AML-193 (cell line): Measurements from ENCODE around the gene CHD9.

Experiments
- DNase-seq, 2 experiments: peaks; one replicate each; lab custom pipeline; 2025; lab: John Stamatoyannopoulos, UW

The CHD9 gene

DNA sequence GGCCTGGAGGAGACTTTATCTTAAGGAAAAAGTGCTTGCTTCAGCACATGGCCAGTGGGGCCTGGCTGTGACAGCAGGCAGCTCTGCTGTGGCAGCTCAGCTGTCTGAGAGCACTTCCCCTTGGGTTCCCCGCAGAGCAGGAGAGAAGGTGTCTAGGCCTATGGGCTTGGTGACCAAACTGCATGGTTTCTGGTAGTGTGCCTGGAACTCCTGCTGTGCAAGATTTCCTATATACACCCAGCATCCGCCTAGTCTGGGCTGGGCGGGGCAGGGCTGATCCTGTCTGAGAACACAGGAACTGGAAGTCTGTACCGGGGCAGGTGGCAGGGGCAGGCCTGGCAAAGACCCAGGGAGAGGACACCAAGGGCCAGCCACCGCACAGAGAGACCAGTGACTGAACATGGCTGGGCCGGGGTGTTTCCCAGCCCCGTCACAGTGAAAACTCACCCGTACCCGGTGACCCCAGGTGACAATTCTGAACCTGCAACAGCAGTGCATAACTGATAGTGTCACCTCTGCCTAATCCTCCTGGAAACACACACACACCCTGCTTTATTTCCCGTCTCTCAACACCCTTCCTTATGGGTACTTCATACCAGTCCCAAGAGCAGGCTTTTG lies 39.3 kb downstream of the CHD9 start:
- peak; percentile 53 to 63 for DNase-seq

DNA sequence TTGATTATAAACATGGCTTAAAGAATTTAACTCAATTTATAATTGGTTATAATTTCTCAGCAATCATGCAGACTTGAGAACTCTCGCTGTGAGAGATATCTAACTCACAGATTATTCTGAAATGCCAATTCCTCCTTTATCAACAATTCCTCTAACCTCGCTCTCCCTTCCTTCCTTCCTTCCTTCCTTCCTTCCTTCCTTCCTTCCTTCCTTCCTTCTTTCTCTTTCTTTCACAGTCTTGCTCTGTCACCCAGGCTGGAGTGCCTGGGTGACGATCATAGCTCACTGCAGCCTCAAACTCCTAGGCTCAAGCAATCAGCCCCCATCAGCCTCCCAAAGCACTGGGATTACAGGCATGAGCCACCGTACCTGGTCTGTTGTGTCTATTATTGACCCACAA lies 42.4 kb downstream of the CHD9 start:
- no peak for DNase-seq

DNA sequence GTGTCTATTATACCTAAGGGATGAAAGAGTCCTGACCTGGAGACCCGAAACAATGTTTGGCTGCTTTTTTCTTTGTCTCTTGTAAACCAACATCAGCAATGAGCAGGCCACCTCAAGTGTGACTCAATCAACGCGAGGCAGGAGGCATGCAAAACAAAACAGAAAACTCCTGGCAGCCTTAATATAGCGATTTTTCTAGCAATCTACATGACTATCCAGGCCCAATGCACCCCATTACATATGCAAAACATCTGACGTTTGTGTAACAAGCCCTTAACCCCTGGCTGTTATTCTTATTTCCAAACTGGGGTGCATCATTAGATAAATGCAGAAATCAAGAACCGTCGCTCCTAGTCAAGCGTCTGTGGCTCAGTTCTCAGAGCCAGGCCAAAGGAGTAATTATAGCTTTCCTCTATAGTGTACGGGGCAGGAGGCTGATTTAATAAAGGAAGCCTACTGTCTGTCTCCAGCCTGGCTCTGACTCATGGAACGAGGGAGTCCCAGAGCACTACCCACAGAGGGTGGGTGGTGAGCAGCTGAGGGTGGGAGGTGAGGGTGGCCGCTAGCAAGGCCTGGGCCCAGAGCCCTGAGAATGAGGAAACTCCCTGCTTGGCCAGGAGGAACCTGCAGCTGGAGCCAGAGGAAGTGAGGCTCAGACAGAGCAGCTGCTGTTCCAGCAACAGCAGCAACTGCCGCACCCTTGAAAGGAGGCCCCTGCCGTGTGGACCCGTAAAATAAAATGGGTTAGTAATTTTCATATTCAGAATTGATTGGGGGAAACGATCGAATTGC lies 43.9 kb downstream of the CHD9 start:
- DNase-seq = peak; percentile 86 to 93

DNA sequence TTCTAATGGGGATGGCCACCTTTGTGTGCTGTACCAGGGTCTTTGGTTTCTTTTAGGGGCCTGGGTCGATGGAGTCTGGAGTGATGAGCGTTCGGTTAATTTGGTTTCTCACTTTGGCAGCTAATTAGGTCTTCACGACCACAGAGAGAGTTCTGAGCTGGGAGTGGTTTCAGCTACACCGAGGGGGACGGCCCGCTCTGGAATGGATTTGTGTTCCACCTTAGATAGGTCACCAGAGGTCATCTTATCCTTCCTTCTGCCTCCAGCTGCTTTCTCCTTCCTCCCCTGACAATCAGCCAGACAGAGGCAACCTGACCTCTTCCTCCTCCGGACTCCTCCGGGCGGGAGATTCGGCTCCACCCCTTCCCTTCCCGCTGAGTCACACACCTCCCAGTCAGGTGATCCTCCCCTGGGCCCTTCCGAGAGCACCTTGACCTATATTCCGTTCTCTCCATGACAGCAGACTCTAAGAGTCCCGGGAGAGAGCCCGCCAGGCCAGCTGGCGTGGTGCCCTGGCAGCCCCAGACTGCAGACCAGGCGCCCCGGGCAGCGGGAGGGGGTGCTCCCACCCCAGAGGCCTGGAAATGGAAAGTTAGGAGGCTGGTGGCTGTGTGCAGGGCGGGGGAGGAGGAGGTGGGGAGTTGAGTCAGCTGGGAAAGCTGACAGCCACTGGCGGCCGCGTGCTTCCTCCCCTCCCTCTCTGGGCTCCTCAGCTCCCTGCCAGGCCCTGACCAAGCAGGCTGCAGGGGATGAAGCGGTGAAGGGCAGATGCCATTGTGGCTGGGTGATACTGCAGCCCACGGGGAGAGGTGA lies 44.7 kb downstream of the CHD9 start:
- peak; percentile 75 to 77 for DNase-seq

DNA sequence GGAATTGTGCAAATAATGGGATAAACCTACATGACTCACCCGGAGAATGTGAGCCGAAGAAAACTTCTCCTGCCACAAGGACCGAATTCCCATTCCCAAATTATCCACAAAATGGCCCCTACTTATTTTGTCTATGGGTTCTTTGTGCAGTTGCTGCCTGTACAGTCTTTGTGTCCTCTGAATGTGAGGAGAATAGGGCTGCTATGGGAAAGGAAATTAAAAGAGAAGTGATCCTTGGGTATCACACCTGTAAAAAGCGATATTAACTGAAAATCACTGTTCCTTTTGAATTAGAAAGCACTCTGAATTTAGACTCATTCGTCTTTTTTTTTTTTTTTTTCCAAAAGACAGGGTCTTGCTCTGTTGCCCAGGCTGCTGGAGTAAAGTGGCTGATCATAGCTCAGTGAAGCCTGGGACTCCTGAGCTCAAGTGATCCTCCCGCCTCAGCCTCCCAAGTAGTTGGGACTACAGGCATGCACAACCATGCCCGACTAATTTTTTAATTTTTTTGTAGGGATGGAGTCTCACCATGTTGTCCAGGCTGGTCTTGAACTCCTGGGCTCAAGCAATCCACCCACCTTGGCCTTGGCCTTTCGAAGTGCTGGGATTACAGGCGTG lies 45.4 kb downstream of the CHD9 start:
- DNase-seq = no peak

DNA sequence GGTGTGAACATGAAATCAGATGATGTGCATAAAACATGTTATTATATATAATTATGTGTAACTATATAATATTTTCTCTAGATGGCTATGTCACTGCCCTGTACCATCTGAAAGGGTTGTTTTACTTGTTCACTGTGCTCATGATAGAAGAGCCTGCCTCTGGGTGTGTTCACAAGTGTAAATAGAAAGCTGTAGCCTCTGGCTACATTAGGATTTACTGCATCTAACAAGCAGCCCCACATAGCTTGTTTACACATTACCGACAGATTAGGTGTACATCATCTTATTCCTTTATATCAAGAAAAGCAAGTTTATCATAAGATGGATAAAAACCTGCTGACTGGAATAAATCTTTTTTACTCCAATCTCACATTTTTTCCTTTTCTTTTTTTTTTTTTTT lies 46.1 kb downstream of the CHD9 start:
- no peak for DNase-seq

DNA sequence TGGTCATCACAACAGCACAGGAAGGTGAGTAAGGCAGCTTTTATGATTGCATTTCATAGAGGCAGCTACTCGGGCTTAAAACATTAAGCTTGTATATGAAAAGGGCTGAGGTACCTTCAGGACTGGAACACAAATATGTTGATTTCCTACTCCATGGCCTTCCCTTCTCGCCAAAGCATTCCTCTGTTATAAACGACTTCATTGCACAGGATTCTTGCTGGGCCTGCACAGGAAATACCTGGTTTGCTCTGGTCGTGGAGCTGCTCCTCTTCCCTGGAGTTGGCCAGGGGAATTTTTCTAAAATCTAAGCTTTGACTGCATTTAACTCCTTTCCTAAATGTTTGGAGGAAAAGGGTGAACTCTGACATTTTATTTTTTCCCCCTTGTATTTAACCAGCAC lies 49.0 kb downstream of the CHD9 start:
- no peak for DNase-seq

DNA sequence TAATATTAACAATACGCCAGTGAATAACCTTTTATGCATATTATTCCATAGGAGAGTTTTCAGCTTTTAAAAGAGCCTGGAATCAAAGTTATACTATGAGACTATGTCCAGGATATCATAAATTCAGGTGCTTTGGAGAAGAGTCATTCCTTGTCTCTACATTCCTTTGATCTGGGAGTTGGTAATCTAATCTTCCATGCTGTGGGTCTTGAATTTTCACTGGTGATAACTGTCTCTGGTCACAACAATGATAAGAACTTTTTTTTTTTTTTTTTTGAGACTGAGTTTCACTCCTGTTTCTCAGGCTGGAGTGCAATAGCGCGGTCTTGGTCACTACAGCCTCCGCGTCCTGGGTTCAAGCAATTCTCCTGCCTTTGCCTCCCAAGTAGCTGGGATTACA lies 50.8 kb downstream of the CHD9 start:
- no peak for DNase-seq

DNA sequence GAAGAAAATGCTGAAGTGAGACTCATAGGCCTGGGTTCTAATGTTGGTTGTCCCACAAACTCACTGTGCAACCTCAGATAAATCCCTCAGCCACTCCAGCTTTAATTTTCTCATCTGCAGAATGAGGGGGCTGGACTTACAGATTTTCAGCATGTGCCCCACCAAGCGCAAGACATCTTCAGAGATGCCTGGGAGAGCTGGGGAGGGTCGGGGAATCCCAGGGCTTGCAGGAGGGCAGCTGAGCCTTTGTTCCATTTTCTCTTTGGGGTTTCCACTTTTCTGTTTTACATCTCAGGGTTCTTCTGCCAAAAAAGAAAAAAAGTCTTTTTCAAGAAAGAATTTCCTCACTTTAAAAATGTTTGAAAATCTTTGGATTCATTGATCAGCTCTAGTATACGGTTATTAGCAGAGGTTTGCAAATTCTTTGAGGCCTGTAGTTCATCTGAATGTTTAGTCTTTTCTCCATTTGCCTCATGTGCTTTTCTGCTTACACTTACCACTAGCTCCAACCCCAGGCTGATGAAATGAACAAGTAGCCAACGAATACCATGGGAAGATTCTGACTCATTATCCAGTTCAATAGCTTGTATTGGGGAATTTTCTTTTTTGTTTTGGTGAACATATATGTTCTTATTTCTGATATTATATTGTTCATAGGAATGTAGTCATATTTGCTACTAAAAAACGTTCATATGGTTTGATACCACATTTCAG lies 56.4 kb downstream of the CHD9 start:
- no peak for DNase-seq

DNA sequence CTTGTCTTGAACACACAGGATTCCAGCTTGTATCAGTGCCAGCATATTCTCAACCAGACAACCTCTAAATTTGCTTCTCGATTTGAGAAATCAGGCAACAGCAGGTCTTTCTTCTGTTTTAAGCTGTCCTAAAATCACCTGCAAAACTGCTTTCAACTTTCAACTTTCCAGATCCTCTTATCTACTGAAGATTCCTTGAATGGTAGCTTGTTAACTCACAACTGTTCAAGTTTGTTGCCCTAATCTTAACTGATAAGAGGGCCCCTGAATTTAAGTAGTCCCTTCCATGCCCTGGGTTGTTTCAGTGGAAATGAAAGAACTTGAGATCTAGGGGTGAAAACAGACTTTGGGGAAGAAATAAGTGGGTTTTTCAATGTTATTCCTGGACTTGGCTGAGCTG lies 57.2 kb downstream of the CHD9 start:
- no peak for DNase-seq

DNA sequence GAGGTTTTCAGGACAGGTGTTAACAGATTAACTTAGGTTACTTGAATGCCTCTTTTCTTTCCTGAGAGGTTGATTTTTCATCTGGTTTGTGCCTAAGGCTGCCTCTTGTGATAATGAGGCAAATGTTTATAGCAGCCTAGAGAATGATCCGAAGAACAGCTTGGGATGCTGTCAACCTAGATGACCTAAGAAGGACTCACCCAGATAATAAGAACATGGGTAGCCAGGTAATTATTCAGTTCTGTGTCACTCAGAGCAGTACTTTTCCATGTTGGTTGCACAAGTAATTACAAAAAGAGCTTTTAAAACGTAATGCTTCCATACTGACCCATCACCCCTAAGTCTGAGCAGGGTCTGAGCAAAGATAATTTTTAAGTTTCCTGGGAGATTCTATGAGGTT lies 60.3 kb downstream of the CHD9 start:
- no peak for DNase-seq

DNA sequence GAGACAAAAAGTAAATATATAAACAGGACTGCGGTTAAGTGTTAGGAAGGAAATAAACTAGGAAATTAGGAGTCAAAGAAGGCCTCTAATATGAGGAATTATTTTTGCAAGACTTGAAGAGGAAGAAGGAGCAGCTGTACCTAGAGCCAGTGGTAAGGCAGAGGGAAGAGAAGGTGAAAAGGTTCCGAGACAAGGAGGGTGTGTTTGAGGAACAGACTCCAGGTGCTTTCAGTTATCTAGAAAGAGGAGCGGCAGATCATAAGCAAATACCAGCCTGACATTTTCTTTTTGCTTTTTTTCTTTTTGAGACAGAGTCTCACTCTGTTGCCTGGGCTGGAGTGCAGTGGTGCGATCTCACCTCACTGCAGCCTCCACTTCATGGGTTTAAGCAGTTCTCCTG lies 61.0 kb downstream of the CHD9 start:
- no peak for DNase-seq

DNA sequence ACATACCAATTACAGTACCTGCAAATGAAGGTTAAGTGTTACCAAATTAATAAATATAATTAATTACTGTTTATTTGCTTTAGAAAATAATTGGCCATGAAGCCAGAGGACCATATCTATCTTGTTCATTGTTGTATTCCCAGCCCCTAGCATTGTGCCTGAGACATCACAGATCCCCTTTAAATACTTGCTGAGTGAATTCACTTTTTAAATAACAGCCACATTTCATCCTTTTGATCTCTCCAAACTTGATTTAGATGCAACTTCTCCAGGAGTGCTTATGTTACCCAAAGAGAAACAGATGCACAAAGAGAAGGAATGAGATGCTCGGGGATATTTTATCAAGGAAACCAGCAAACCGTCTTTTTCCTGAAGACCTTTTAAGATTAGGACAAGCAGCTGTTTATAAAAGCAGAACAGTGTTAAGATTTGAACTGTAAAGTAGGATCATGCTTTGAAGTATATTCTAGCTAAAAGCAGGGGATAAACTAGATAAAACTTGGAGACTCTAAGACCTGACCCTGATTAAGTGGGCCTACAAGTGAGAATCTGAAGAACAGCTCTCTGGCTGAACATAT lies 66.3 kb downstream of the CHD9 start:
- DNase-seq = no peak

DNA sequence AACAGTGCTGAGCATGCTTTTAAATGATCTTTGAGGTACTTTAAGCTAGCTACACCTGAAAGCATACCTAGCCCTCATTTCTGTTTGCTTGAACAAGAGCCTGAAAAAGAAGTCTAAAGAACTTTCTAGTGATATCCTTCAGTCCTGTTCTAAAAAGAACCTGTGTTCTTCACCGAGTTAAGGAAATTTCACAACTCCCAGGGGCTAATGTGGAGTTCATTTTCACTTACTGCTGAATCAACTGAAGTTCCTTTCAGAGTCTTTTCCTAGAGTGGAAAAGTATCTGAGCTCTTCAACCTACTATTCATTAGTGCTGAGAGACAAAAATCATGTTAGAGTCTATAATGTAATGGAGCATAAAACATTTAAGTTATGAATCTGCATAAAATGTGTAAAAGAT lies 66.9 kb downstream of the CHD9 start:
- DNase-seq = no peak

DNA sequence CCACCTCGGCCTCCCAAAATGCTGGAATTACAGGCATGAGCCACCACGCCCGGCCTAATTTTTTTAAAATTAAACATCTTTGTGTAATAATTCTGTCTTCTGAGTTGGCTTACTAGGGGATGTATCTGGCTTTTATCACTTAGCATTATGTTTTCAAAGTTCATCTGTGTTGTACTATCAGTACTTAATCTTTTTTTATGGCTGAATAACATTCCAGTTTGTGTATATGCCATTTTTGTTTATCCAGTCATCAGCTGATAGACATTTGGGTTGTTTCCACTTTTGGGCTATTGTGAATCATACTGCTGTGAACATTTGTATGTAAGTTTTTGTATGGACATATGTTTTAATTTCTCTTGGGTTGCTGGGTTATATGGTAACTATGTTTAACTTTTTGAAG lies 69.0 kb downstream of the CHD9 start:
- DNase-seq = no peak

DNA sequence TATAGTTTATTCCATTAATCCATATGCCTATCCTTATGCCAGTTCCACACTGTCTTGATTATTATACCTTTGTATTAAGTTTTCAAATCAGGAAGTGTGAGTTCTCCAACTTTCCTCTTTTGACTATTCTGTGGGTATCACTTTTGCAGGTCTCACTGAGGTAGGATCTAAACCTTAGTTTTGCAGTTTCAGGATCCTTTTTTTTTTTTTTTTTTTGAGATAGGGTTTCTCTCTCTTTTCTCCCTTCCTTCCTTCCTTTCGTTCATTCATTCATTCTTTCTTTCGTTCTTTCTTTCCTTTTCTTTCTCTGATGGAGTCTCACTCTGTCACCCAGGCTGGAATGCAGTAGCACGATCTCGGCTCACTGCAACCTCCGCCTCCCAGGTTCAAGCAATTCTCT lies 71.6 kb downstream of the CHD9 start:
- DNase-seq = no peak

DNA sequence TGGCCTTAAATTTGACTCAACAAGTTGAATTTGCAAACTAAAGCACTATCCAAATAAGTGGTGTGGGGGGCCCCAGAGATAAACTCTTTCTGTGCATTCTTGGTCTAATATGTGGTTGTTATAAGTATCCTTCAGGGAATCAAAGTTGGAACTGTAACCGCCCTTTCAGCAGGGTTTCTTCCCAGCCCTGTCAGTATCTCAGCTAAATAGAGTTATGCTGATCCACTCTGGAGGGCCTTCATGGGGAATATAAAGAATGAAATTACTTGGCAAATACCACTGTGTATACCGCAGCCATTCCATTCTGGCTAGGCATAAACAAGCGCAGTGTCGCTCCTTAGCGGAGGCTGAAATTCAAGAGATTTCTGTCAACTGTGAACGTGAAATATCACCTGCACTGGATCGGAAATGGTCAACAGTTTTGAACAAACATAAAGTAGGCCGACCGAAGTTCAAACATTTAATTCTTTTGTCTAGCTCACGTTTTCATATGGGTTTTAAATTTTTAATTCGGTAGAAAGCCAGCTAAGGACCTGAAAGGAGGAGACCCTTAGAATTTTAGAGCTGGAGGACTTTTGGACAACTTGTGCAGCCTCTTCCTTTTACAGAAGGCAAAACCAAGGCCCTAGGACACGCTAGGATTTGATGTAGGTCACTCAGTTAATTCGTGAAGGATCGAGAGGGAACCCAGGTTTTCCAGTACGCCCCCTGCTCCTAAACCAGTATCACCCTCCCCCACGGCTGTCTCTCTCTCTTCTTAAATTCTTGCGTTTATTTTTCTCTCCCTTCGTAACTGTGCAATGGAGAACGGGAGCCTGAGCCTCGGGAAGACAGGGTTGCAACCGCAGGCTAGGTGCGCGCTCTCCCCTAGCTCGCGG lies 74.7 kb downstream of the CHD9 start:
- DNase-seq = no peak

DNA sequence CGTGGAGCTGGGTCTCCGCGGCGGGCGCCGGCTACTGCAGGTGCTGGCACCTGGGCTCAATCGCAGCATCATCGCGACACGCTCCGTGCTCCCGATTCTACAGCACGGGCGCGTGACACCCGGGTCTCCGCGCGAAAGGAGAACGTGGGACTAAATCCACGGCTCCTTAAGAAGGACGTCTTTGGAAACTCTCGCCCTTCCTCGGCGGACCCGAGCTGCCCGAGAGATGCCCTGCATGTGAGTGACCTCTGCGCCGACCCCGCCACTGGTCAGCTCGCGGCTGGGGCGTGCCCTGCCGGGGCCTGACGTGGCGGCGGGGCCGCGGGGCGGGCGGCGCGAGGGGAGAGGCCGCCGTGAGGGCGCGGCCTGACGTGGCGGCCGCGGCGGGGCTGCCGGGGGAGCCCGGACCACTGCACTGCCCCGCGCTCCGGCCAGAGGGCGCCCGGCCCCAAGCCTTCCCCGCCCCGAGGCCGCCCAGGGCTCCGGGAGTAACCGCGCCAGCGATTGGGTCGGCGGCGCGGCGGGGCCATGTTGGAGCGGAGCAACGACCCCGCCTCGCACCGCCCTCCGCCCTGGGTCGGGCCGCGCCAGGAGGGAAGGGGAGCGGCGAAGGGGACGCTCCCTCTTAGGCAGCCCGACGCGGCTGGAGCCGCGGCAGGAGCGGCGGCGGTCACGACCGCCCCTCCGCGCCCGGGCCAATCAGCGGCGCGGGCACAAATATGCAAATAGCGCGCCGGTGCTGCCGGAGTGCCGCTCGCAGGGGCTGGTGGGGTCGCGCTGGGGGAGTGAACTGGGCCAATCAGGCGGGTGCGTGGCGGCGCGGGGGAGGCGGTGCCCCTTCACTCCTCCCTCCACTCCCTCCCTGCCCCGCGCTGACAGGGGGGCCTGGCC lies 75.6 kb downstream of the CHD9 start:
- DNase-seq = peak; percentile 87 to 93

DNA sequence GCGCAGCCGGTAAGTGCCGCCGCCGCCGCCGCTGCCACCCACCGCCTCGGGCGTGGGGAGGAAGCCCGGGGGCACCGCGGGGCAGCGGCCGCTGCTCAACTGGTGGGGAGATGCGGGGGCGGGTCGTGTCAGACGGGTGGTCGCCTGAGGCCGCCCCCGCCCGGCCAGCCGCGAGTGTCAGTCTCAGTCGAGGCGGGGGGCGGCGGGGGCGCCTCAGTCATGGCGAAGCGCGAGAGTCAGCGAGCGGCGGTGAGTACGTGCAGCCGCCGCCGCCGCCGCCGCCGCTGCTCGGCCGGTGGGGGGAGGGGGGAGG lies 76.2 kb downstream of the CHD9 start:
- DNase-seq = no peak
